Coronary artery (tissue), 2 donors: ENCODE data around the gene HEATR1.

Experiments
- DNase-seq: peaks from one replicate; pipeline ENCODE4 v3.0.0-alpha.2; 2017; ENCODE audit warnings: low spot score
- H3K27ac ChIP-seq, 2 donors: fragments of 200-600 bp; sonication (generic); one replicate each; pipeline ENCODE4 v1.5.1; 2016 to 2019
- H3K4me3 ChIP-seq: fragments of 200-600 bp; sonication (generic); 2 replicates; pipeline ENCODE4 v1.5.1; 2016; ENCODE audit warnings: mild to moderate bottlenecking, moderate library complexity
- TF ChIP-seq, protein P1 (sequence below): fragments of 200-600 bp; sonication (generic); IDR thresholded peaks from one replicate; pipeline ENCODE4 v1.5.1; 2019; ENCODE audit warnings: antibody characterized with exemption

Gene HEATR1

GRCh38 chr1:236530959-236531358 is 73.4 kb downstream of the HEATR1 start:
- DNase-seq: no peak
- H3K4me3 ChIP-seq: no peak overlapping the region
- H3K27ac ChIP-seq: no peak overlapping the region
- TF ChIP-seq, protein P1, sequence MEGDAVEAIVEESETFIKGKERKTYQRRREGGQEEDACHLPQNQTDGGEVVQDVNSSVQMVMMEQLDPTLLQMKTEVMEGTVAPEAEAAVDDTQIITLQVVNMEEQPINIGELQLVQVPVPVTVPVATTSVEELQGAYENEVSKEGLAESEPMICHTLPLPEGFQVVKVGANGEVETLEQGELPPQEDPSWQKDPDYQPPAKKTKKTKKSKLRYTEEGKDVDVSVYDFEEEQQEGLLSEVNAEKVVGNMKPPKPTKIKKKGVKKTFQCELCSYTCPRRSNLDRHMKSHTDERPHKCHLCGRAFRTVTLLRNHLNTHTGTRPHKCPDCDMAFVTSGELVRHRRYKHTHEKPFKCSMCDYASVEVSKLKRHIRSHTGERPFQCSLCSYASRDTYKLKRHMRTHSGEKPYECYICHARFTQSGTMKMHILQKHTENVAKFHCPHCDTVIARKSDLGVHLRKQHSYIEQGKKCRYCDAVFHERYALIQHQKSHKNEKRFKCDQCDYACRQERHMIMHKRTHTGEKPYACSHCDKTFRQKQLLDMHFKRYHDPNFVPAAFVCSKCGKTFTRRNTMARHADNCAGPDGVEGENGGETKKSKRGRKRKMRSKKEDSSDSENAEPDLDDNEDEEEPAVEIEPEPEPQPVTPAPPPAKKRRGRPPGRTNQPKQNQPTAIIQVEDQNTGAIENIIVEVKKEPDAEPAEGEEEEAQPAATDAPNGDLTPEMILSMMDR: no peak

GRCh38 chr1:236530286-236530685 is 74.0 kb downstream of the HEATR1 start:
- H3K27ac ChIP-seq: no peak overlapping the region

GRCh38 chr1:236526079-236526478 is 78.2 kb downstream of the HEATR1 start:
- DNase-seq: no peak
- TF ChIP-seq, protein P1: no peak
- no peak overlapping the region for H3K4me3 ChIP-seq
- H3K27ac ChIP-seq: no peak overlapping the region

More at GRCh38 chr1:236530286-236530685, 74.0 kb downstream of the HEATR1 start:
- no peak for DNase-seq
- no peak overlapping the region for H3K4me3 ChIP-seq
- TF ChIP-seq, protein P1: no peak

GRCh38 chr1:236524895-236525184 is 79.5 kb downstream of the HEATR1 start:
- TF ChIP-seq, protein P1: no peak
- Histone ChIP-seq H3K4me3 (peak overlapping the region; percentile 96), H3K27ac (peak overlapping the region; percentile 89 to 96)
- DNase-seq: no peak

DNA sequence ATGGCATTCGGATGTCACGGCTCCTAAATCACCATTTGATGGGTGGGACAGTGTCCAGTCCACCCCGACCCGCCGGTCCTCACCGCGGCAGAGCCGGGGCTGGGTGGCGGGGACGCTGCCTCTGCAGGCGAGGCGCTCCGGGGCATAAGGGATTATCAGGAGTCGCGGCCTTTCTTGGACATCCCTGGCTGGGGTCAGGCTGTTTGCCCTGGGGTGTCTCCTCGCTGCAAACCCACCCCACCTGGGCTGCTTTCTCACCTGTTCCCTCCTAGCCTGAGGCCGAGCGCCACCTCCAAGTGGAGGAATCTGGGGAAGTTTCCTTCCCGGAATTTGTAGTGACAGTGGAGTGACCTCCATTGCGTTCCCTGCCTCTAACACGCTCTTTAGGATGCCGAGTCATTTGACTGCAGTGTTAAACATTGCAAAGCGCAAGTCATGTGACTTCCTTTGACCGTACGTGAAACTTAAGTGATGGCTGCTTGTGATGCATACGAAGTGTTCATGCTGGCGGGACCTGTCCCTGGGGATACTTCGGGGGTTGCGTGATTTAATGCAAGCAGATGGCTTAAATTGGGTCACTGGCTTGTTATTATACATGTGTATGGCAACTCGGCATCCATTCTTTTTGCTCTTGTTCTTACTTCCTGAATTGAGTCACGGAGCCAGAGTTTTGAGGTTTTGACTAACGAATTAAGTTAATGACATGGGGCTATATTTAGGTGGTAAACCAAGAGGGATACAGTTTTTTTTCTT is 80.0 kb downstream of the HEATR1 start:
- peak; percentile 77 for DNase-seq
- TF ChIP-seq, protein P1: no peak
- Histone ChIP-seq H3K4me3 (peak overlapping the region; percentile 96), H3K27ac (peak overlapping the region; percentile 89 to 96)

DNA sequence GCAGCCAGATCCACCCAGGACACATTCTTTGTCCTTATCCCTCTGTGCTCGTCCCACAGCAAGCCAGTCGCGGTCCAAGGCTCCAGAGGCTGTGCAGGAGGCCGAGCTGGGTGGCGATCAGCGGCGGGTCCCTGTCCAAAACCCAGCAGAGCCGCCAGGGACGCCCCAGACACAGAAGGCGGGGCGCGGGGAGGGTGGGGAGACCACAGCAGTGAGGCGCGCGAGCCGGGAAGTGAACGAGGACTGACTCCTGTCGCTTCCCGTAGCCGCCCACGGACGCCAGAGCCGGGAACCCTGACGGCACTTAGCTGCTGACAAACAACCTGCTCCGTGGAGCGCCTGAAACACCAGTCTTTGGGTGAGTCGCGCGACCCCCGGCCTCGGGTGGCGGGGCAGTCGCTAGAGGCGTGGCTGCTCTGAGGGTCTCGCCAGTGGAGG is 80.6 kb downstream of the HEATR1 start, which contains the start of gene LGALS8:
LGALS8 (plus strand) TSS at position 279 of the 438 bp plus-strand sequence. CDS start 2,089 bp downstream, outside the sequence.
- Histone ChIP-seq H3K27ac (peak within 1 kb of the TSS; percentile 89 to 96), H3K4me3 (peak within 1 kb of the TSS; percentile 96)
- TF ChIP-seq, protein P1: no peak
- peak; percentile 94 for DNase-seq
